HepG2 (cell line): ENCODE results near the gene DNAJB2. TPM values are rescaled to one million over a fixed set of nuclear protein-coding genes. Genes with fewer than 3 reads are reported as not detected.

ENCODE experiments used
- AKAP8 ChIP-seq: sonication (generic); formaldehyde crosslinking; IDR thresholded peaks from 2 replicates; pipeline ENCODE4 v1.5.1; 2020; ENCODE audit warnings: mild to moderate bottlenecking, missing genetic modification reagents
- ARID2 ChIP-seq: sonication (generic); formaldehyde crosslinking; IDR thresholded peaks from 2 replicates; pipeline ENCODE4 v1.8.1; 2022; ENCODE audit warnings: mild to moderate bottlenecking, missing genetic modification reagents, borderline replicate concordance
- BHLHE40 ChIP-seq: IDR thresholded peaks from 2 replicates; pipeline ENCODE4 v1.6.1; 2011; ENCODE audit warnings: low read length, improper control_type of control experiment
- EZH2 ChIP-seq: conservative IDR thresholded peaks from 2 replicates; pipeline ENCODE4 v1.6.1; 2012; ENCODE audit warnings: mild to moderate bottlenecking, low read depth, low read length, moderate library complexity
- FOXC1 ChIP-seq: sonication (generic); formaldehyde crosslinking; IDR thresholded peaks from 2 replicates; pipeline ENCODE4 v1.8.0; 2022; ENCODE audit warnings: mild to moderate bottlenecking, missing genetic modification reagents, borderline replicate concordance
- KDM5B ChIP-seq: sonication (generic); formaldehyde crosslinking; IDR thresholded peaks from 2 replicates; pipeline ENCODE4 v1.4.0; 2020; ENCODE audit warnings: missing genetic modification reagents, mild to moderate bottlenecking, borderline replicate concordance
- MAFF ChIP-seq: IDR thresholded peaks from 2 replicates; pipeline ENCODE4 v1.6.1; 2011; ENCODE audit warnings: low read depth, low read length, improper control_type of control experiment
- NFE2L2 ChIP-seq: fragments of 150-350 bp; IDR thresholded peaks from 2 replicates; pipeline ENCODE4 v1.6.1; 2014; ENCODE audit warnings: low read length
- NFYC ChIP-seq: IDR thresholded peaks from 2 replicates; pipeline ENCODE4 v1.6.1; 2016; ENCODE audit warnings: missing genetic modification reagents, missing compliant biosample characterization
- TOE1 ChIP-seq: sonication (generic); formaldehyde crosslinking; IDR thresholded peaks from 2 replicates; pipeline ENCODE4 v1.4.0; 2020; ENCODE audit warnings: mild to moderate bottlenecking, missing genetic modification reagents
- TSC22D2 ChIP-seq: sonication (generic); formaldehyde crosslinking; IDR thresholded peaks from 2 replicates; pipeline ENCODE4 v1.5.1; 2020; ENCODE audit warnings: missing genetic modification reagents, mild to moderate bottlenecking, borderline replicate concordance
- ZFYVE20 ChIP-seq: sonication (generic); formaldehyde crosslinking; IDR thresholded peaks from 2 replicates; pipeline ENCODE4 v1.8.0; 2023; ENCODE audit warnings: low read depth, mild to moderate bottlenecking, moderate library complexity, missing genetic modification reagents, borderline replicate concordance
- ZNF329 ChIP-seq: sonication (generic); formaldehyde crosslinking; IDR thresholded peaks from 2 replicates; pipeline ENCODE4 v1.9.0; 2021; ENCODE audit warnings: low read depth, mild to moderate bottlenecking, missing genetic modification reagents
- ZNF530 ChIP-seq: sonication (generic); formaldehyde crosslinking; IDR thresholded peaks from 2 replicates; pipeline ENCODE4 v1.5.0; 2020; ENCODE audit warnings: low read depth, mild to moderate bottlenecking, missing genetic modification reagents
- ZNF549 ChIP-seq: sonication (generic); formaldehyde crosslinking; IDR thresholded peaks from 2 replicates; pipeline ENCODE4 v1.5.0; 2020; ENCODE audit warnings: missing genetic modification reagents
- ZNF709 ChIP-seq: sonication (generic); formaldehyde crosslinking; IDR thresholded peaks from 2 replicates; pipeline ENCODE4 v1.5.0; 2020; ENCODE audit warnings: mild to moderate bottlenecking, missing genetic modification reagents
- polyA plus RNA-seq, 8 experiments: library from polyadenylated mRNA; depleted of rRNA in 3 of 8; stranded (reverse) in 7 of 8; unstranded in 1 of 8; fragments of >200 nt; fragmentation: Illumina TruSeq in 4 of 8; extraction: Trizol in 4 of 8; gene quantifications; 2 replicates each; pipeline versions ENCODE4 v1.2.1 to v1.2.3, GENCODE V29; 2011 to 2016; ENCODE audit warnings: low read depth in 4 of 8, missing spikeins in 1 of 8, mixed read lengths in 1 of 8; ENCODE audit not compliant: insufficient read depth in 1 of 8
- total RNA-seq, 5 experiments: library from RNA; depleted of rRNA; stranded (reverse); fragments of >200 nt; fragmentation: Illumina TruSeq; extraction: Trizol; gene quantifications; 2 replicates each; pipeline ENCODE4 v1.2.3, GENCODE V29; 2016; ENCODE audit warnings: low read depth in 1 of 5
- TF ChIP-seq, protein P1 (sequence below): IDR thresholded peaks from 2 replicates; pipeline ENCODE4 v1.6.1; 2018; ENCODE audit warnings: missing genetic modification reagents
- TF ChIP-seq, protein P2 (sequence below): sonication (generic); formaldehyde crosslinking; IDR thresholded peaks from 2 replicates; pipeline ENCODE4 v1.4.0; 2020; ENCODE audit warnings: mild to moderate bottlenecking, low read depth, missing genetic modification reagents
- TF ChIP-seq, protein P3 (sequence below): IDR thresholded peaks from 2 replicates; pipeline ENCODE4 v1.6.1; 2016; ENCODE audit warnings: missing genetic modification reagents, missing compliant biosample characterization
- TF ChIP-seq, protein P4 (sequence below): sonication (generic); formaldehyde crosslinking; IDR thresholded peaks from 2 replicates; pipeline ENCODE4 v1.8.1; 2023; ENCODE audit warnings: missing genetic modification reagents, mild to moderate bottlenecking, borderline replicate concordance
- TF ChIP-seq, protein P5 (sequence below): IDR thresholded peaks from 2 replicates; pipeline ENCODE4 v1.6.1; 2016; ENCODE audit warnings: missing biosample characterization, missing genetic modification reagents, low read depth

DNAJB2 gene
- total and polyA plus RNA-seq, 2 of the 13 experiments (the other 11 are each of a cell fraction or from before 2014, with no cell fraction given), result 21.3 to 31.1 TPM

DNA sequence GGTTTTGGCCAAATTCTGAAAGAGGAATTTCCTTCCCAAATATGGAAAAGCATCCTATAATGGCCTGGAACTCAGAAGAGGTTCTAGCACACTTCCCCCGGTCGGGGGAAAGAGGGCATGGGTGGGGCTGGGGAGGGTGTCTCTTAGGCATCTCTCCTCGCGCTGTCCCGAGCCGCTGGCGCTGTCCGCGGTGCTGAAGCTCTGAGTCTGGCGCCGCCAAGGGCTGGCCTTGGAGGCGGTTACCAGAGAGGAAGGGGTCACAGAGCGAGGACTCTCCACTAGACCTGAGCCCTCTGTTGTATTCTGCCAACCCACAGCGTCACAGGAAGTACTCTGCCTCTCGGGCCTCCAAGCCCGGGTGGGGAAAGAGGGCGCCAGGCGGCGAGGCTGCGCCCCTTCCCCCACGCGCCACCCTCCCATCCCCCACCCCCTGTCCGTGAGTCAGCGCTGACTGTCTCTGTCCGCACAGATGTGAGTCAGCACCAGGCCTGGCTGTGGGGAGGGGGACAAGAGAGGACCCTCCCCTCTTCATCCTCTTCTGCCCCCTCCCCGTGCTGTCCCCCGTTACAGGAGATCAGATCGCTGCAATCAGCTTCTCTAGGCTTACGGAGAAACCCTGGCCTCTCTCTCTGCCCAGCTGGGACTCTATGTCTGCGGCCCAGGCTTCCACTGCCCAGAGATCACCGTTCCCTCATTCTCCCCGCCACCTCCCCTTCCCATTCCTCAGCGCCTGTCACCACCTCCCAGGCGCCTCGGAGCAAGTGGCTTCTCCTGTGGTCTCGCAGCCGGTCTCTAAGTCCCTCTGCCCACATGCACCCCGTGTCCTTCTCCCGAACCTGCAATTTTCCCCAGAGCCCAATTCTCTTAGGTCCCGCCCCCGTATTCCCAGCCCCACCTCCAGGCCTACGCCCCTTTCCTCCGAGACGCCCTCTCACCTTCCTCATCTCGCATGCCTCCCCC, 29.3 kb downstream of the DNAJB2 start (continued):
- peak; percentile 88 for TF ChIP-seq ZFYVE20 (CRISPR knock-in tag)
- TF ChIP-seq TOE1 (CRISPR knock-in tag), result peak; percentile 95
- TF ChIP-seq, protein P1, sequence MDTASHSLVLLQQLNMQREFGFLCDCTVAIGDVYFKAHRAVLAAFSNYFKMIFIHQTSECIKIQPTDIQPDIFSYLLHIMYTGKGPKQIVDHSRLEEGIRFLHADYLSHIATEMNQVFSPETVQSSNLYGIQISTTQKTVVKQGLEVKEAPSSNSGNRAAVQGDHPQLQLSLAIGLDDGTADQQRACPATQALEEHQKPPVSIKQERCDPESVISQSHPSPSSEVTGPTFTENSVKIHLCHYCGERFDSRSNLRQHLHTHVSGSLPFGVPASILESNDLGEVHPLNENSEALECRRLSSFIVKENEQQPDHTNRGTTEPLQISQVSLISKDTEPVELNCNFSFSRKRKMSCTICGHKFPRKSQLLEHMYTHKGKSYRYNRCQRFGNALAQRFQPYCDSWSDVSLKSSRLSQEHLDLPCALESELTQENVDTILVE, result peak; percentile 97
- TF ChIP-seq FOXC1 (CRISPR knock-in tag), result peak; percentile 93; the same call in 1 of the 2 replicates
- TF ChIP-seq KDM5B (CRISPR knock-in tag), result peak; percentile 93; the same call in 1 of the 2 replicates
- TF ChIP-seq, protein P2, sequence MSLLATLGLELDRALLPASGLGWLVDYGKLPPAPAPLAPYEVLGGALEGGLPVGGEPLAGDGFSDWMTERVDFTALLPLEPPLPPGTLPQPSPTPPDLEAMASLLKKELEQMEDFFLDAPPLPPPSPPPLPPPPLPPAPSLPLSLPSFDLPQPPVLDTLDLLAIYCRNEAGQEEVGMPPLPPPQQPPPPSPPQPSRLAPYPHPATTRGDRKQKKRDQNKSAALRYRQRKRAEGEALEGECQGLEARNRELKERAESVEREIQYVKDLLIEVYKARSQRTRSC (CRISPR knock-in tag), result 0 out of 2 replicates have a peak, but pooled peaks have one; percentile 86
- peak; percentile 99 for TF ChIP-seq TSC22D2 (CRISPR knock-in tag)
- TF ChIP-seq MAFF, result no peak
- TF ChIP-seq NFYC (CRISPR knock-in tag), result peak; percentile 65
- TF ChIP-seq EZH2, result no peak
- no peak for TF ChIP-seq ARID2 (CRISPR knock-in tag)
- TF ChIP-seq NFE2L2, result no peak
- TF ChIP-seq, protein P3, sequence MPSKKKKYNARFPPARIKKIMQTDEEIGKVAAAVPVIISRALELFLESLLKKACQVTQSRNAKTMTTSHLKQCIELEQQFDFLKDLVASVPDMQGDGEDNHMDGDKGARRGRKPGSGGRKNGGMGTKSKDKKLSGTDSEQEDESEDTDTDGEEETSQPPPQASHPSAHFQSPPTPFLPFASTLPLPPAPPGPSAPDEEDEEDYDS (CRISPR knock-in tag), result peak; percentile 51; the same call in 1 of the 2 replicates
- TF ChIP-seq ZNF530 (CRISPR knock-in tag), result peak; percentile 90
- TF ChIP-seq ZNF709 (CRISPR knock-in tag), result peak; percentile 95
- 0 out of 2 replicates have a peak, but pooled peaks have one; percentile 18 for TF ChIP-seq BHLHE40
- TF ChIP-seq, protein P4, sequence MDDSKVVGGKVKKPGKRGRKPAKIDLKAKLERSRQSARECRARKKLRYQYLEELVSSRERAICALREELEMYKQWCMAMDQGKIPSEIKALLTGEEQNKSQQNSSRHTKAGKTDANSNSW (CRISPR knock-in tag), result no peak
- no peak for TF ChIP-seq AKAP8 (CRISPR knock-in tag)
- 0 out of 2 replicates have a peak, but pooled peaks have one; percentile 48 for TF ChIP-seq ZNF549 (CRISPR knock-in tag)
- TF ChIP-seq, protein P5, sequence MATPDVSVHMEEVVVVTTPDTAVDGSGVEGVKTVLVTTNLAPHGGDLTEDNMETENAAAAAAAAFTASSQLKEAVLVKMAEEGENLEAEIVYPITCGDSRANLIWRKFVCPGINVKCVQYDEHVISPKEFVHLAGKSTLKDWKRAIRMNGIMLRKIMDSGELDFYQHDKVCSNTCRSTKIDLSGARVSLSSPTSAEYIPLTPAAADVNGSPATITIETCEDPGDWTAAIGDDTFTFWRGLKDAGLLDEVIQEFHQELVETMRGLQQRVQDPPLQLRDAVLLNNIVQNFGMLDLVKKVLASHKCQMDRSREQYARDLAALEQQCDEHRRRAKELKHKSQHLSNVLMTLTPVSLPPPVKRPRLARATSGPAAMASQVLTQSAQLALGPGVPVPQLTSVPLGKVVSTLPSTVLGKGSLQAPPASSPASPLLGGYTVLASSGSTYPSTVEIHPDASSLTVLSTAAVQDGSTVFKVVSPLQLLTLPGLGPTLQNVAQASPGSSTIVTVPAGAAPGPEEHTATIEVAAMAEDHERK (CRISPR knock-in tag), result no peak; the same call in 1 of the 2 replicates
- TF ChIP-seq ZNF329 (CRISPR knock-in tag), result peak; percentile 84; the same call in 1 of the 2 replicates
- TF ChIP-seq, all 625 proteins: peak for 396
